ENCODE measurements around the gene CCDC127. TPM values are rescaled to one million over a fixed set of nuclear protein-coding genes. Genes with fewer than 3 reads are reported as not detected.

CCDC127 gene
- polyA plus RNA-seq, 3 donors, result 0.68 to 1.5 (median 0.85) TPM

DNA sequence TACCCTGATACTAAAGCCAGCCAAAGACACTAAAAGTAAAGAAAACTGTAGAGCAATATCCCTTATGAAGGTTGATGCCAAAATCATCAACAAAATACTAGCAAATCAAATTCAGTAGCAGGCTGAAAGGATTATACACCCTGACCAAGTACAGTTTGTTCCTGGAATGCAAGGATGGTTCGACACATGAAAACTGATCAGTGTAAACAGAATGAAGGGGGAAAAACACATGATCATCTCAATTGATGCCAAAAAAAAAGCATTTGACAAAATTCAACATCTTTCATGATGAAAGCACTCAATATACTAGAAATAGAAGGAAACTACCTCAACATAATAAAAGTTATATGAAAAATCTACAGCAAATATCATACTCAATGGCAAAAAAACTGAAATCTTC, 70.2 kb downstream of the CCDC127 start:
- no peak overlapping the region for H2AFZ ChIP-seq (ENCODE audit: insufficient read depth, low read depth, low read length, poor library complexity, severe bottlenecking)
- peaks cover 0 to 4% (median 0%) of the 10 kb centered on the region in 3 donors for H3K27me3 Mint-ChIP-seq (ENCODE audit: low read depth in 3 of 3)
- no peaks in the 10 kb centered on the region for H3K36me3 Mint-ChIP-seq
- H3K27ac Mint-ChIP-seq, result no peak overlapping the region
- peaks cover 18 to 22% of the 10 kb centered on the region in 2 donors for H3K9me3 ChIP-seq (replicated peaks in 1 of 2; ENCODE audit: control insufficient read depth in 1 of 2, insufficient read depth in 1 of 2, low read length in 2 of 2)
- no peaks in the 10 kb centered on the region for H3K79me2 ChIP-seq (ENCODE audit: insufficient read depth, low read length)
- no peaks in the 10 kb centered on the region for H3K27me3 ChIP-seq (ENCODE audit: control insufficient read depth in 2 of 2, insufficient read depth in 2 of 2, low read length in 2 of 2)
- H3K9ac ChIP-seq (ENCODE audit: insufficient read depth, low read length, poor library complexity, severe bottlenecking), result no peak overlapping the region
- no peak overlapping the region for H3K4me3 ChIP-seq (replicated peaks in 1 of 3; ENCODE audit: low read depth in 2 of 3, low read length in 3 of 3)
- TF ChIP-seq, protein P1, sequence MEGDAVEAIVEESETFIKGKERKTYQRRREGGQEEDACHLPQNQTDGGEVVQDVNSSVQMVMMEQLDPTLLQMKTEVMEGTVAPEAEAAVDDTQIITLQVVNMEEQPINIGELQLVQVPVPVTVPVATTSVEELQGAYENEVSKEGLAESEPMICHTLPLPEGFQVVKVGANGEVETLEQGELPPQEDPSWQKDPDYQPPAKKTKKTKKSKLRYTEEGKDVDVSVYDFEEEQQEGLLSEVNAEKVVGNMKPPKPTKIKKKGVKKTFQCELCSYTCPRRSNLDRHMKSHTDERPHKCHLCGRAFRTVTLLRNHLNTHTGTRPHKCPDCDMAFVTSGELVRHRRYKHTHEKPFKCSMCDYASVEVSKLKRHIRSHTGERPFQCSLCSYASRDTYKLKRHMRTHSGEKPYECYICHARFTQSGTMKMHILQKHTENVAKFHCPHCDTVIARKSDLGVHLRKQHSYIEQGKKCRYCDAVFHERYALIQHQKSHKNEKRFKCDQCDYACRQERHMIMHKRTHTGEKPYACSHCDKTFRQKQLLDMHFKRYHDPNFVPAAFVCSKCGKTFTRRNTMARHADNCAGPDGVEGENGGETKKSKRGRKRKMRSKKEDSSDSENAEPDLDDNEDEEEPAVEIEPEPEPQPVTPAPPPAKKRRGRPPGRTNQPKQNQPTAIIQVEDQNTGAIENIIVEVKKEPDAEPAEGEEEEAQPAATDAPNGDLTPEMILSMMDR (IDR thresholded peaks at IDR 0.05), result no peak
- no peak overlapping the region for H3K4me2 ChIP-seq (replicated peaks; ENCODE audit: extremely low read depth, low read length, poor library complexity, severe bottlenecking)
- H3K27ac ChIP-seq (ENCODE audit: low read depth in 1 of 2, low read length in 2 of 2), result no peak overlapping the region
- H3K36me3 ChIP-seq (replicated peaks in 1 of 2; ENCODE audit: control insufficient read depth in 1 of 2, insufficient read depth in 2 of 2, low read length in 2 of 2), result no peaks in the 10 kb centered on the region
- WGBS (ENCODE audit: insufficient coverage), result no CpG with 5 or more reads among the region's 1 CpG
- H3K4me3 Mint-ChIP-seq, result no peak overlapping the region
- H3K9me3 Mint-ChIP-seq, result peaks cover 15 to 31% (median 26%) of the 10 kb centered on the region in 7 donors
- intact Hi-C loops (cut with micrococcal nuclease), result no loop called here
- H4K20me1 ChIP-seq (ENCODE audit: insufficient read depth, low read length), result no peaks in the 10 kb centered on the region
- no peak for DNase-seq
- H3K4me1 Mint-ChIP-seq, result no peaks in the 10 kb centered on the region
- H3K4me1 ChIP-seq (ENCODE audit: control insufficient read depth in 1 of 2, insufficient read depth in 2 of 2, low read length in 2 of 2), result no peaks in the 10 kb centered on the region

Other genes with a start within 250 kb of the CCDC127 start
- not detected for gene PLEKHG4B, start 126.0 kb downstream of the CCDC127 start, polyA plus RNA-seq
- not detected for gene LRRC14B, start 26.7 kb downstream of the CCDC127 start, polyA plus RNA-seq
- 10 to 100 TPM; 55.0 to 98.0 (median 91.5) TPM for gene SDHA, start 167 bp upstream of the CCDC127 start, polyA plus RNA-seq
- 100 to 1,000 TPM; 151 to 219 (median 212) TPM for gene PDCD6, start 53.5 kb upstream of the CCDC127 start, polyA plus RNA-seq
- under 1 TPM in 2 of 3 donors, not detected in 1; 0.15 TPM for gene AHRR, start 103.6 kb upstream of the CCDC127 start, polyA plus RNA-seq
- 10 to 100 TPM; 33.2 to 59.7 (median 53.8) TPM for gene EXOC3, start 225.0 kb upstream of the CCDC127 start, polyA plus RNA-seq

Data from CD14-positive monocyte (primary cell).